HEK293T (cell line): ENCODE results near the gene RAB14.

Experiments
- FOXA1 ChIP-seq: fragments of 450-650 bp; IDR thresholded peaks from 2 replicates; pipeline ENCODE4 v1.6.1; 2016; ENCODE audit warnings: mild to moderate bottlenecking
- NFRKB ChIP-seq: fragments of 450-650 bp; IDR thresholded peaks from 2 replicates; pipeline ENCODE4 v1.6.1; 2016; ENCODE audit warnings: mild to moderate bottlenecking, moderate library complexity
- SP1 ChIP-seq: fragments of 450-650 bp; IDR thresholded peaks from 2 replicates; pipeline ENCODE4 v1.6.1; 2017
- SUZ12 ChIP-seq: fragments of 450-650 bp; IDR thresholded peaks from 2 replicates; pipeline ENCODE4 v1.6.1; 2016; ENCODE audit warnings: mild to moderate bottlenecking
- ZNF384 ChIP-seq: fragments of 450-650 bp; IDR thresholded peaks from 2 replicates; pipeline ENCODE4 v1.6.1; 2016

GRCh38 chr9:121191235-121191634 is 10.4 kb downstream of the RAB14 start:
- TF ChIP-seq SUZ12, result no peak
- TF ChIP-seq FOXA1, result no peak
- TF ChIP-seq SP1, result no peak
- TF ChIP-seq NFRKB, result no peak
- no peak for TF ChIP-seq ZNF384
